ENCODE measurements around the gene BCAS3.

BCAS3 gene

GRCh38 chr17:61411011-61411260, 733.3 kb downstream of the BCAS3 start:
- H2AFZ ChIP-seq (ENCODE audit: low read depth, low read length), result no peak overlapping the region
- H4K91ac ChIP-seq (ENCODE audit: low read length), result no peak overlapping the region
- H3K23ac ChIP-seq (ENCODE audit: low read length in 2 of 2), result no peak overlapping the region
- H3K18ac ChIP-seq (ENCODE audit: low read depth in 1 of 2, low read length in 2 of 2), result peak overlapping the region; percentile 93 to 96
- H3K14ac ChIP-seq (ENCODE audit: low read length in 2 of 2), result no peak overlapping the region
- no peak for DNase-seq
- peak overlapping the region in 1 of 2 experiments; percentile 34 for H2BK12ac ChIP-seq (ENCODE audit: low read length in 2 of 2)
- H2AK5ac ChIP-seq (ENCODE audit: low read length, severe bottlenecking), result no peak overlapping the region
- H3K27ac ChIP-seq (ENCODE audit: low read length, poor library complexity, severe bottlenecking), result no peak overlapping the region
- H3K9me3 ChIP-seq (ENCODE audit: control insufficient read depth, low read length), result no peaks in the 10 kb centered on the region
- peak overlapping the region; percentile 90 for H3K9ac ChIP-seq (ENCODE audit: low read length)
- H2BK120ac ChIP-seq (ENCODE audit: low read depth, low read length), result peak overlapping the region; percentile 27
- H3K4ac ChIP-seq (ENCODE audit: low read depth in 1 of 2, low read length in 2 of 2), result peak overlapping the region in 1 of 2 experiments; percentile 57
- H2BK5ac ChIP-seq (ENCODE audit: low read depth, low read length, poor library complexity, severe bottlenecking), result no peak overlapping the region
- peaks cover 0 to 27% of the 10 kb centered on the region in 2 experiments for H3K36me3 ChIP-seq (ENCODE audit: control insufficient read depth in 1 of 2, insufficient read depth in 2 of 2, low read depth in 1 of 2, low read length in 2 of 2)
- H3K27me3 ChIP-seq (ENCODE audit: control insufficient read depth in 1 of 2, insufficient read depth in 1 of 2, low read length in 2 of 2), result peaks cover 0 to 37% of the 10 kb centered on the region in 2 experiments
- H3K79me1 ChIP-seq (replicated peaks; ENCODE audit: low read length, poor library complexity, severe bottlenecking), result peaks cover 2% of the 10 kb centered on the region
- H3K4me1 ChIP-seq (ENCODE audit: control insufficient read depth, insufficient read depth, low read depth, low read length), result peaks cover 22% of the 10 kb centered on the region
- 5% methylated on average over 21 of the region's 29 CpGs for WGBS
- H2BK15ac ChIP-seq (ENCODE audit: low read depth, poor library complexity, severe bottlenecking), result peak overlapping the region; percentile 96
- H3K4me2 ChIP-seq (ENCODE audit: low read length, poor library complexity, severe bottlenecking), result peak overlapping the region; percentile 94
- peak overlapping the region; percentile 62 to 83 for H3K4me3 ChIP-seq (ENCODE audit: insufficient read depth in 1 of 2, low read depth in 1 of 2, low read length in 2 of 2)
- peak overlapping the region; percentile 66 for H4K8ac ChIP-seq (ENCODE audit: low read length)

- peaks cover 2% of the 10 kb centered on the region for H3K79me1 ChIP-seq (replicated peaks; ENCODE audit: low read length, poor library complexity, severe bottlenecking)
- H3K14ac ChIP-seq (ENCODE audit: low read length in 2 of 2), result no peak overlapping the region
- peak overlapping the region; percentile 64 to 86 for H2BK12ac ChIP-seq (ENCODE audit: low read length in 2 of 2)
- peaks cover 27% of the 10 kb centered on the region for H3K4me1 ChIP-seq (ENCODE audit: control insufficient read depth, insufficient read depth, low read depth, low read length)
- peak overlapping the region; percentile 90 for H3K9ac ChIP-seq (ENCODE audit: low read length)
- H2AFZ ChIP-seq (ENCODE audit: low read depth, low read length), result peak overlapping the region; percentile 78
- H4K91ac ChIP-seq (ENCODE audit: low read length), result peak overlapping the region; percentile 87
- peak overlapping the region; percentile 93 for H4K8ac ChIP-seq (ENCODE audit: low read length)
- DNase-seq, result peak; percentile 88
- H3K9me3 ChIP-seq (ENCODE audit: control insufficient read depth, low read length), result no peaks in the 10 kb centered on the region
- H2AK5ac ChIP-seq (ENCODE audit: low read length, severe bottlenecking), result no peak overlapping the region
- H2BK120ac ChIP-seq (ENCODE audit: low read depth, low read length), result peak overlapping the region; percentile 78
- peaks cover 0 to 22% of the 10 kb centered on the region in 2 experiments for H3K36me3 ChIP-seq (ENCODE audit: control insufficient read depth in 1 of 2, insufficient read depth in 2 of 2, low read depth in 1 of 2, low read length in 2 of 2)
- peaks cover 0 to 32% of the 10 kb centered on the region in 2 experiments for H3K27me3 ChIP-seq (ENCODE audit: control insufficient read depth in 1 of 2, insufficient read depth in 1 of 2, low read length in 2 of 2)
- peak overlapping the region; percentile 93 to 96 for H3K18ac ChIP-seq (ENCODE audit: low read depth in 1 of 2, low read length in 2 of 2)
- peak overlapping the region; percentile 88 for H3K27ac ChIP-seq (ENCODE audit: low read length, poor library complexity, severe bottlenecking)
- peak overlapping the region; percentile 66 for H2BK5ac ChIP-seq (ENCODE audit: low read depth, low read length, poor library complexity, severe bottlenecking)
- H3K23ac ChIP-seq (ENCODE audit: low read length in 2 of 2), result peak overlapping the region in 1 of 2 experiments; percentile 51
- peak overlapping the region; percentile 96 for H2BK15ac ChIP-seq (ENCODE audit: low read depth, poor library complexity, severe bottlenecking)
- peak overlapping the region; percentile 62 to 83 for H3K4me3 ChIP-seq (ENCODE audit: insufficient read depth in 1 of 2, low read depth in 1 of 2, low read length in 2 of 2)
- WGBS, result 2% methylated on average over 61 of the region's 75 CpGs
- H3K4me2 ChIP-seq (ENCODE audit: low read length, poor library complexity, severe bottlenecking), result peak overlapping the region; percentile 94
- H3K4ac ChIP-seq (ENCODE audit: low read depth in 1 of 2, low read length in 2 of 2), result peak overlapping the region in 1 of 2 experiments; percentile 90
Observed at GRCh38 chr17:61411261-61412142, 733.9 kb downstream of the BCAS3 start.

- Histone ChIP-seq H3K27ac (ENCODE audit: low read length, poor library complexity, severe bottlenecking) (peak overlapping the region; percentile 88), H4K8ac (ENCODE audit: low read length) (peak overlapping the region; percentile 93), H3K36me3 (ENCODE audit: control insufficient read depth in 1 of 2, insufficient read depth in 2 of 2, low read depth in 1 of 2, low read length in 2 of 2) (peaks cover 0 to 14% of the 10 kb centered on the region in 2 experiments), H3K18ac (ENCODE audit: low read depth in 1 of 2, low read length in 2 of 2) (peak overlapping the region; percentile 90 to 93), H3K4me3 (ENCODE audit: insufficient read depth in 1 of 2, low read depth in 1 of 2, low read length in 2 of 2) (peak overlapping the region; percentile 62 to 83), H2AFZ (ENCODE audit: low read depth, low read length) (peak overlapping the region; percentile 78), H3K27me3 (ENCODE audit: control insufficient read depth in 1 of 2, insufficient read depth in 1 of 2, low read length in 2 of 2) (peaks cover 0 to 24% of the 10 kb centered on the region in 2 experiments), H3K4ac (ENCODE audit: low read depth in 1 of 2, low read length in 2 of 2) (peak overlapping the region in 1 of 2 experiments; percentile 90), H3K79me1 (replicated peaks; ENCODE audit: low read length, poor library complexity, severe bottlenecking) (peaks cover 2% of the 10 kb centered on the region), H2BK12ac (ENCODE audit: low read length in 2 of 2) (peak overlapping the region in 1 of 2 experiments; percentile 52), H2AK5ac (ENCODE audit: low read length, severe bottlenecking) (no peak overlapping the region), H3K14ac (ENCODE audit: low read length in 2 of 2) (no peak overlapping the region), H4K91ac (ENCODE audit: low read length) (peak overlapping the region; percentile 85), H3K9ac (ENCODE audit: low read length) (peak overlapping the region; percentile 90), H2BK5ac (ENCODE audit: low read depth, low read length, poor library complexity, severe bottlenecking) (peak overlapping the region; percentile 66), H3K4me1 (ENCODE audit: control insufficient read depth, insufficient read depth, low read depth, low read length) (peaks cover 32% of the 10 kb centered on the region), H3K4me2 (ENCODE audit: low read length, poor library complexity, severe bottlenecking) (peak overlapping the region; percentile 94), H3K23ac (ENCODE audit: low read length in 2 of 2) (peak overlapping the region in 1 of 2 experiments; percentile 23), H2BK15ac (ENCODE audit: low read depth, poor library complexity, severe bottlenecking) (peak overlapping the region; percentile 73), H2BK120ac (ENCODE audit: low read depth, low read length) (peak overlapping the region; percentile 78), H3K9me3 (ENCODE audit: control insufficient read depth, low read length) (no peaks in the 10 kb centered on the region)
- DNase-seq, result peak; percentile 88
- WGBS, result under 1% methylated on average over 60 of the region's 69 CpGs
Observed at GRCh38 chr17:61412143-61412859, 734.6 kb downstream of the BCAS3 start.

Measured in mesenchymal stem cell (in vitro differentiated cells and primary cell).